ENCODE data around the gene BUB1.
"Not testable (repeated sequence)": the region's sequence is repeated elsewhere in the genome, so short reads cannot be mapped to it uniquely, and the experiment has no call there.

The BUB1 gene

GRCh38 chr2:110608788-110609502, 68.9 kb downstream of the BUB1 start:
- not testable (repeated sequence) for H3K4me1 Mint-ChIP-seq; H3K36me3 Mint-ChIP-seq; DNase-seq (ENCODE audit: low spot score in 2 of 2); H3K27ac Mint-ChIP-seq; H3K9me3 Mint-ChIP-seq; H3K4me3 Mint-ChIP-seq
- peak; percentile 38 for ATAC-seq

DNA sequence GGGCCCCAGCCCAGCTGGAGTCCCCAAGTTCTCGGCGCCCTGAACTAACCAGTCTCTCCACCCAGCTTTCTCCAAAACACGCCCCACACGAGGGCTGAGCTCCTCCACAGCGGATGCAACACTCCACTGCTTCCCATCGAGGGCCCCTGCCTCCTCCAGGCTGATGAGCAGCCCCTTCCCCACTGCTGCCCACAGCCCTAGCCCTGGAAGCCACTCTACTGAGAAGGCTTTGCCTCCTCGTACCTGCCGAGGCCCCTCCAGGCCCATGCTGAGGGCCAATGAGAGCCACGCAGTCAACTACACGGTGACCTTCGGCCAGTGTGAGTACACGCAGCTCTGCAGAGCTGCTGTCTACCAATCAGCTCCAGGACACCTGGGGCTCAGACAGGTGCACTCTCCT, 72.8 kb downstream of the BUB1 start:
- H3K4me1 Mint-ChIP-seq; H3K9me3 Mint-ChIP-seq; DNase-seq (ENCODE audit: low spot score in 2 of 2); H3K36me3 Mint-ChIP-seq; H3K27ac Mint-ChIP-seq; H3K4me3 Mint-ChIP-seq: not testable (repeated sequence)
- peak; percentile 39 for ATAC-seq

DNA sequence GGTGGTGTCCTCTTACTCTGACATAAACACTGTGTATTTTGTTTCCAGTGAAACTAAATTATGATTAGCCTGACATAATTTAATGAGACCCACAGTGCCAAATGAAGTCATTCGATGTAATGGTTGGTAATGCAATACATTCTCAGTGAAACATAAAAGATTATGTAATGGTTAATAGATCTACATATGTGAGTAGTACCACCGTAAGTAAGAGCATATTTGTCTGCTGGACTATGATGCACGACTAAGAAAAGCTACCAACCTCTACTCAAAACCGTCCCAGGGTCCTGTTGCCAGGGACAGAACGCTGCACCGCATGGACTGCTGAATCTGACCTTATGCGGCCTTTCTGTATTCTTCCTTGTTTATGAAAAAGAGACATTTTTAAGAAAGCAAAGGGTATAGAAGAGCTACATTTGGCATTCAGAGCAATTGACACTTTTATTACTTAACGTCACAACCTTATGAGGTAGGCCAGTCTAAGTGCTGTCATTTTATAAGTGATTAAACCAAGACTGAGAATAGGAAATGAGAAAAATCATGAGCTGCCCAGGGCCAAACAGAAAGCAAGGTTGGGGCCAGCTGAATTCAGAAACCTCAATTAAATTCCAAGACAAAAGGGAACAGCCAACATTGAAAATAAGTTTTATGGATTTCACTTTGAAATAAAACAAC, 73.8 kb downstream of the BUB1 start:
- H3K27ac Mint-ChIP-seq; ATAC-seq; H3K9me3 Mint-ChIP-seq; H3K4me3 Mint-ChIP-seq; DNase-seq (ENCODE audit: low spot score in 2 of 2); H3K36me3 Mint-ChIP-seq; H3K4me1 Mint-ChIP-seq: not testable (repeated sequence)

DNA sequence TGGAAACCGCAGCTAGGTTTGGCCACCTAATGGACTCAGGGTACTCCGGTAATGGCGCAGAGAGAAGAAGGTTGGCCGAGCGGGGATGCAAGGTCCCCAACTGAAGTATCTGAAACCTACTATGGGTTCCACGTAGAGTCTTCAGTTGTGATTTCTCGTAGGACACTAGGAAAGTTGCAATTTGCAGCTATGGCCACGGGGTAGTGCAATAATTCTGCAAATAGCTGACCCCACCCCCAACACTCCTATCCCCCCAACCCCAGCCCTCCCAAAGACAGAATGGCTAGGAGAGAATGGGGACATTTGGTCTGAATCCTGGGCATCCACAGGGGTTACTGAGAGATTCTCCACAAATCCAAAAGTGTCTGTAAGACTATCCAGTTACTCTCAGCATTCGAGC, 75.7 kb downstream of the BUB1 start:
- not testable (repeated sequence) for H3K27ac Mint-ChIP-seq; H3K36me3 Mint-ChIP-seq; H3K9me3 Mint-ChIP-seq; H3K4me3 Mint-ChIP-seq; ATAC-seq; DNase-seq (ENCODE audit: low spot score in 2 of 2); H3K4me1 Mint-ChIP-seq

DNA sequence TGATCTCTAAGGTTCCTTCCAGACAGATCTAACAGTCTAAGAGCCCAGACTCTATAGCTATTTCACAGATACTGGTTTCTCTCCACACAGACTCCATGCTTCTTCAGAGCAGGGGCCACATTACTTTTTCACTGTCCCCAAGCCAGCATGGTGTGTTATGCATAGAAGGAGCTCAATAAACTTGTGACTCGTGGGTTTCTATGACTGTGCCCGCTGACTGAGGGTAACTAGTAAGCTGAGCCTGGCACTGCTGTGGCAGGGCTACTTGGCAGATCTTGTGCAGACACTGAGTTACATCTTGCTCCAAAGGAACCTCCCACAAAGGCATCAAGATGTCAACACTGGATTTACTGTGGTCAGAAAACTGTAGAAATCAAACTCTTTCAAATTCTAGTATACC, 85.9 kb downstream of the BUB1 start:
- not testable (repeated sequence) for H3K4me3 Mint-ChIP-seq, H3K4me1 Mint-ChIP-seq, H3K36me3 Mint-ChIP-seq

DNA sequence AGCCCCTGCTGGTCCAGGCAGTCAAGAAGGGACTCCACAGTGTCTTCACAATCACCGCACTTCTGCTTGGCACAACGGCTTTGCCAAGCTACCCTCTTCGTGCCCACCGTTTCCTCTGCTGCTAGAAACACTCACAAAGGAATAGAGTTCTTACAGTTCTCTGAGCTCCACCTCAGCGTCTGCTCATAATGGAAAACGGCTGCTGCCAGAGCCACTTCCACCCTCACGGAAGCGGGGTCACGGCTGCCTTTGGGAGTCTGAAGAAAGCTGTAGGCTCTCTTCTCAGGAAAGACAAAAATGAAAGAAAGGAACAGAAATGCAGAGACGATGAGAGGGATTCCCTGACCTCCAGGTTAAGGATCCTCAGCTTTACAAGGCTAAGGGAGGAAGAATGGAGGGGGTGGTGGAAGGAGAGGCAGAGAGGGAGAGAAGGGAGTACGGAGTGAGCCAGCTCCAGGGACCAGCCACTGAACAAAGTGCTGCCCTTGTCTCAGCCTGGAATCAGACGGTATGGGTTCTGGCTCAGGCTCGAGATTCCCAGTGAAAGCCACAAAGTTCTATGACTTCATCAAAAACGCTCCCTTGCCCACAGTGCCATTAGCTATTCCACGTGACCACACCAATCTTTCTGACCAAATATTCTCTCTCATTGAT, 88.1 kb downstream of the BUB1 start:
- ATAC-seq; DNase-seq (ENCODE audit: low spot score in 2 of 2); H3K27ac Mint-ChIP-seq; H3K4me1 Mint-ChIP-seq; H3K4me3 Mint-ChIP-seq; H3K9me3 Mint-ChIP-seq; H3K36me3 Mint-ChIP-seq: not testable (repeated sequence)

More for the DNA sequence above, 85.9 kb downstream of the BUB1 start:
- not testable (repeated sequence) for H3K9me3 Mint-ChIP-seq; DNase-seq (ENCODE audit: low spot score in 2 of 2); H3K27ac Mint-ChIP-seq
- peak; percentile 62 for ATAC-seq

DNA sequence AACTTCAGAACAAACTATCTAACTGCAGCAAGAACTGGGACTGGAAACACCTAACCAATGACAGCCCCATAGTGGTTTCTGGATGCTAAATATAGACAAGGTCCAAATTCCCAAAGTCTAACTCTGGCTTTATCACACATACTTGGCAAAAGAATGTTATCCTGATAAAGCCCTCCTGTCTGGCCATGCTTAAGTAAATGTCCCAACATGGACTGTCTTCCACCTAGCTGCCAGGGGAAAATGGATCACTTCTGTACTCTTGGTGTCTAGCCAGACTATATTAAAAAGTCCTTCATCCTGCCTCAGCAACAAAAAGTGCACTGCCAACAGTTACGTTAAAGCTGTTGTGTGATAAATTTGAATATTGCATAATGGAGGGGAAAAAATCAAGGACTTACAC, 89.3 kb downstream of the BUB1 start:
- DNase-seq (ENCODE audit: low spot score in 2 of 2); H3K4me3 Mint-ChIP-seq; H3K9me3 Mint-ChIP-seq; H3K4me1 Mint-ChIP-seq; H3K27ac Mint-ChIP-seq; H3K36me3 Mint-ChIP-seq; ATAC-seq: not testable (repeated sequence)

All from stimulated activated effector memory CD8-positive, alpha-beta T cell treated with anti-CD3 and anti-CD28 coated beads, Interleukin-12 subunit alpha, Interleukin-12 subunit beta, amount 100 ng/mL, for 72 hours (primary cell).